ENCODE measurements around the gene ANKS1B.
"Not testable (repeated sequence)": the region's sequence is repeated elsewhere in the genome, so short reads cannot be mapped to it uniquely, and the experiment has no call there.

Gene ANKS1B

DNA sequence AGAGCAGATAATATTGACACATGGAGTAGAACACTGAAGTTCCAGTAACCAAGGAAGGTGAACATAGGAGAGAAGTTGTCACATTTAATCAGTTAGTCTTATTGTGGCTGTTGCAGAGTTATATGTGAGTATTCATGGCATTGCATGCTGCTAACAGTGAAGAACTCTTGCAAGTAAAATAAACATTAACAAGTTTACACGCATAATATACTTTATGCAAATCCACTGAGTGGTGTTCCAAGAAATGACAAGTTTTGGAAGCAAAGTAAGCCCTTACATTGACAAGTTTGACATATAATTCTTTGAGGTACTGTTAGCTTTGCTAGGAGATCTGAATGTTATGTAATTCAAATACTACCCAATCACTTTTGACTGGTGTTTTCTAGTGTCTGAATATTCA is 125.6 kb downstream of the ANKS1B start:
- DNase-seq: no peak

DNA sequence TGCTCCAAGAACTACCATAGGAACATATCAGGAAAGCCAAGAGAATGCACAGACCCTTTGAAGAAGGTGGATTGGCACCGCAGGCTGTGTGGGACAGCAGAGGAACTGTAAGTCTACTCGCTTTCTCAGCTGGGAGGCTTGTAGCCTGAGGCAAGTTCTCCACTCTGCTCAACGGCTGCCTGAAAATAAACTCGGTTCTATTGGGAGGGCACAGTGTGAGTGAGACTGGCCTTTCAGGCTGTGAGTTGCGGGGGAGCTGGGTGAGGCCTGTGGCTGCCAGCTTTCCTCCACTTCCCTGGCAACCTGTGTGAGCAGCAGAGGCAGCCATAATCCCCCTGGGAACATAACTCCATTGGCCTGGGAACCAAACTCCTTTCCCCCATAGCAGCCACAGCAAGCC is 132.1 kb downstream of the ANKS1B start:
- DNase-seq: no peak

DNA sequence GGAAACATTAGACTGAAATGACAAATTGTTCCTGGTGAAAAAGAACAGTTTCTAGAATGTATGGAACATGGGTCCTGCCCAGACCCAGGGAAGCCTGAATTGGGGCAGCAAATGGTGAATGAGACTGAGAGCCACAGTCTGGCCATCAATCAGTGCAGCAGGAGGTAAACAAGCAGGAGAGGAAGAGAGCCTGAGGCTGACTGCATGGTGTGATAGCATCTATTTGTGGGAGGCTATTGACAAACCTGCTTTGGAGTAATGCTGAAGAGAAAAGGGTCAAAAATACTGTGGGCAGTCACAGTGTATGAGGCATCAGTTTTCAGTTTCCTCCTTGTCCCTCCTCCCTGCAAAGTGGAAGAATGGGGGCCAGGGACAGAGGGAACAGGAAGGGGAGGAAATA is 136.8 kb downstream of the ANKS1B start:
- DNase-seq: no peak

DNA sequence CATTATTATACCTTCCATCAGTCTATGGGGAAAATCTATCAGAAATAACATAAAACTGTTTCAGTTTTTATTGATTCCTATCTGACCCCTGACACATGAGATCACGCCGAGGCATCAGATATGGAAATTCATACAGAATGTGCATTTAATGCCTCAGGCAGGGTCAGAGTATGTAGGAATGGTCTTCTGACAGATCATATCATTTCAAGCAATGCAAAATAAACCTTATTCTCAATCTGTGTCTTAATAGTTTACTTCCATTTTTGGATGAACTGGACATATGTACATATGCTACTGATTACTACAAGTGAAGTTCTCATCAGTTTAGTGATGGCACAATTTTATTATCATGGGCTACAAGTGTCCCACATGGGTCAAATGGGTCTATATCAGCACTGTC is 150.0 kb downstream of the ANKS1B start:
- no peak for DNase-seq

DNA sequence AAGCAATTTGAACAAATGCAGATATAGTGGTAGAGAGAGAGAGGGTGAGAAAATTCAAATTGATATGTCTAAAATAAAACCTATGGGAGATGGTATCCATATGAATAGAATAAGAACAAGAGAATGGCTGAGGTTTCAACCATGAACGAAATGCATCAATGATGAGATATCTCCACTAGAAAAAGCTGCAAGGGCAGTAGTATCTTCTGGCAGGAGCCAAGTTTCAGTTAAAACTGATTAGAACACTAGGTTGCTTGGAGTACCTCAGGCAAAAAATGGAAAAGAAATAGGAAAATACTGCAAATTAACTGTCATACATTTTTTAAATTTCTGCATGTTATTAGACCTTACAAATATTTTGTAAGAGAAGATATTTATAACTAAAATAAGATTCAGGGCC is 151.3 kb downstream of the ANKS1B start:
- DNase-seq: no peak

DNA sequence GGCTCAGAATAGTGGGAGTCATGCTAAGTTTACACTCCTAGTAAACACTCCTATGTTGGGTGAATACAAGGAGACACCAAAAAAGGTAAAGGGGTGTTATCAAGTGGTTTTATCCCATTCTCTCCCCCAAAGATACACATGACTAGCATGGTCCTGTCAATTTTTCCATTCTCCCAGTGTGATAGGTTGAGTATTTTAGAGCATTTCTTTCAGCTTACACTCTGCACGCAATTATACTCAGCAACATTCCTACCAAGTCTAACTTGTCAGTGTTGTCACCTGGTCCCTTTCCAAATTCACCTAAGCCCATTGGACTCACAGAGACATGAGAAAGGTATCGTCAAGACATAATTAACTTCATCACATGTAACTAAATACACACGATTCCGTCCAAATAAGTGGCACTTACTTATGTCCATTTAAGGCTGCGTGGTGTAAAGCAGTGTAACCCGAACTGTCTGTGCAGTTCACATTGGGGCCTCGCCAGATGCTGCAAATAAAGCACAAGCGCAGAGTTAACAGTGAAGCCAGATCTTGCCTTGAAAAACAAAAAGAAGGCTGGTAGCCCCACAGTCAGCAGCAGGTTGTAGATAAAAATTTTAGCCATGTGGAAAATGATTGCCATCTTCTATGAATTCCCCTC is 159.7 kb downstream of the ANKS1B start:
- DNase-seq: no peak

DNA sequence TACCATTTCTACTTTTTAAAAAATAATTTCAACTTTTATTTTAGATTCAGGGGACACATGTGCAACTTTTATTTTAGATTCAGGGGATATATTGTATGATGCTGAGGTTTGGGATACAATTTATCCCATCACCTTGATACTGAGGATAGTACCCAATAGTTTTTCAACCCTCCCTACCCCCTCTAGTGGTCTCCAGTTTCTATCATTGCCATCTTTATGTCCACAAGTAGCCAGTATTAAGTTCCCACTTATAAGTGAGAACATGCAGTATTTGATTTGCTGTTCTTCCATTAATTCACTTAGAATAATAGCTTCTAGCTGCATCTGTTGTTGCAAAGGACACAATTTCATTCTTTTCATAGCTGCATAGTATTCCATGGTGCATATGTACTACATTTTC is 162.5 kb downstream of the ANKS1B start:
- no peak for DNase-seq

DNA sequence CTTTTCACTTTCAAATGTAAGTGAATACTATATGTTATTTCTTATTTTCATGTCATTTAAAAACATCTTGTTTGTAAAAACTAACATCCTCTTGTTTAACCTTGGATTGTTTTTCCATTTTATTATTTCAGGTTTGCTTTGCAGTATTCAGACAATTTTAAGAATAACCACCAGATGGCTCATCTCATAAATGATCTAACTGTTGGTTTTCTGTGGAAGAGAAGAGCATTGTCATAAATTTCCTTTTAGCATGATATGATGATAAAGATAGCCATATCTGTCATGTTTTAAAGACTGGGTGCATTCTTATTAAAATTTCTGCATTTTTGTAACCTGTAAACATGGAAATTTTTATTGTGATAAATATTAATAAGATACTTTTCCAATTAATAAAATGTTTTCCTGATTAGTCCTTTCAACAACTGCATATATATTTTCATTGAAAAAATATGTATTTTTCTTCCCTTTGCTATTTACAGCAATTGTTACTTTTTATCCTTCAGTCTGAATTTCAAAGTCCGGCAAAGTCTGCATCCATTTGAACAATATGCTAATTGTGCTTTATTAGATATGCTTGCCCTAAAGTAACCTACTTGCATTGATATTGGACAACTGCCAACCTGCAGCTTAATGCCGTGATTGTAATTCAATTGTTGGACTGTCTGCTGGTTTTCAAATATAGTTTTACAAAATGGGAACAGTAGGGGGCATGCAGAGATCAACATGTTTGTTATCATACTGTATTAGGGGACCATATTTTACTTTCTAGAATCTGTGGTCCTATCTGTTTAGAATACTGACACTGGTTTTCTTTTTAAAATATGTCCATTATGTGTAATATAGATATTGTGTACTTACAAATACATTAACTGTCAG is 173.8 kb downstream of the ANKS1B start:
- DNase-seq: no peak

DNA sequence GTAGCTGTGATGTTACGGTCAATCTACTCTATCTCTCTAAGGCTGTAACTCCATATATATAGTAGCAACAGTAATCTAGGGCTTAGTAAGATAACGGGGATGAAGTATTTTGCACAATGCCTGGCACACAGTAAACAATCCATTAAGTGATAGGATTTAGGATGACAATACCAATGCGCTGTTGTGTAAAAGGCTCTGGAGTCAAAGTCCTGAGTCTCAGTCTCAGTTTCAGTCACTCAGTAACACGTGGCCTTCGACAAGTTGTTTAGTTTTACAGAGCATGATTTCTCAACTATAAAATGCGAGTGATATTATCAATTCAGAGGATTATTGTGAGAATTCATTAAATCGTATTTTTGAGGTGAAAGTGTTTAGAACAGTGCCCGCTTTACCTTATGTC is 174.8 kb downstream of the ANKS1B start:
- DNase-seq: no peak

DNA sequence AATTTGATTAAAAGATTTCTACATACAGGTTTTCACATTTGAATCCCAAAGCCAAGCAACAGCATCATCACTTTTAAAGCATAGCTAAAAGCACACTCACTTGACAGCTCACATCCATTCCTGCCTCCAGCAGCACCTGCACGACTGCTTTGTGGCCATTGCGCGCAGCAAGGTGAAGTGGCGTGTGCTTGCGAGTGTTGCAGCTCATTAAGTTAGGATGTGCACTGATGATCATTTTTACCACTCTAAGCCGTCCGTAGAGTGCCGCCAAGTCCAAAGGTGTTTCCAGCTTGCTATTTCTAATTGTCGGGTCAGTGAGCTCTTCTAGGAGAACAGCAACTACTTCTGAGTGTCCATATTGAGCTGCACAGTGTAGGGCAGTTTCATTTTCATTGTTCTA is 178.4 kb downstream of the ANKS1B start:
- DNase-seq: no peak

DNA sequence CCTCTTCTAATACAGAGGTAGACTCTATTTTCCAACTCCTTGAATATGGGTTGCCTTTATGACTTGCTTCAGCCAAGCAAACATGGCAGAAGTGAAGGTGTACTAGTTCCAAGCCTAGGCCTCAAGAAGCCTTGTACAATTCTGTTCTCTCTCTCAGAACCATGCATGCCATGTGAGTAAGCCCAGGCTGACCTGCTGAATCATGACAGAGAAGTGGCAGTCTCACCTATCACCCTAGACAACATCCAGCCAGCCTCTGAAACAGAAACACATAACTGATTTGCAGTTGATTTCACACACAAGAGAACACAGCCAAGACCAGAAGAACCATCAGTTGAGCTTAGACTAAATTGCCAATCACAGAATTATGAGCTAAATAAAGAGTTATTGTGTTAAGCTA is 180.0 kb downstream of the ANKS1B start:
- DNase-seq: no peak

DNA sequence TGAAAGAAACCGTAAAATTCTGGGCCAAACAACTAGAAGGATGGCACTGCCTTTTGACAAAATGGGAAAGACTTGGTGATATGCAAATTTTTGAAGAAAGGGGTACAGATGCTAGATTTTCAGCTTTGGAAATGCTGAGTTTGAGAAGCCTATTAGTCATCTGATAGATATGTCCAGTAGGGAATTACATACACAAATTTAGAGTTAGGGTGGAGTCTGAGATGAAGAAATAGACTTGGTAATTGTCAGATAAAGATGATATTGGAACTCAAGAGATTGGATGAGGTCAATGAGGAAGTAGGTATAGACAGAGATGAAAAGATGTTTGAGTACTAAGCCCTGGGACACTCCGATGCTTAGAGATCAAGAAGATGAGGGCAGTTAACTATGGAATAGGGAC is 184.1 kb downstream of the ANKS1B start:
- DNase-seq: no peak

DNA sequence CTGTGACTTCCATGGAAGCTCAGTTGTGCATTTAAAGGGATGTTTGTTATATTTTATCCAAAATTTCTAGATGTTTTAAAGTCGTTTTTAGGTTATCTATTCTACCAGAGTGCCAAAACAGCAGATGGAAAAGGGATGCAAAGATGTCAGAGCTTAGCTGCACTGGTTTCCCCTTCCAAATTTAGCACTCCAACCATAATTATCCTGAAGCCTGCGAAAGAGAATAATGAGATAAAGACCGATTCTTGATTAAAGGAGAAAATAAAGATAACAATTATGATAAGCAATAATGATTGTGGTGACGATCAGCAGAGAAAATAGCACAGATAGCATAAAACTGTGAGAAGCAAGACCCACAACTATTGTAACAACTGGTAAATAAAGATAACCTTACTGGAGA is 186.8 kb downstream of the ANKS1B start:
- not testable (repeated sequence) for DNase-seq

DNA sequence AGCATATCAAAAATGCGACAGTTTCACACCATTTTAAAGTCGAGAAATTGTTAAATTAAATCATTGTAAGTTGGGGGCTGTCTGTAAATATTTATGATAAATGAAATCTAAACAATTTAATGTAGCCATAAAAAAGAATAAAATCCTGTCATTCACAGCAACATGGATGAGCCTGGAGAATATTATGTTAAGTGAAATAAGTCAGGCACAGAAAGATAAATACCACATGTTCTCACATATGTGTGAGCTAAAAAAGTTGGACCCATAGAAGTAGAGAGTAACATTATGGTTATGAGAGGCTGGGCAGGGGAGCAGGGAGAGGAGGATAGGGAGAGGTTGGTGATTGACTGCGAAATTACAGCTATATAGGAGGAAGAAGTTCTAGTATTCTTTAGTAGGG is 201.3 kb downstream of the ANKS1B start:
- no peak for DNase-seq

DNA sequence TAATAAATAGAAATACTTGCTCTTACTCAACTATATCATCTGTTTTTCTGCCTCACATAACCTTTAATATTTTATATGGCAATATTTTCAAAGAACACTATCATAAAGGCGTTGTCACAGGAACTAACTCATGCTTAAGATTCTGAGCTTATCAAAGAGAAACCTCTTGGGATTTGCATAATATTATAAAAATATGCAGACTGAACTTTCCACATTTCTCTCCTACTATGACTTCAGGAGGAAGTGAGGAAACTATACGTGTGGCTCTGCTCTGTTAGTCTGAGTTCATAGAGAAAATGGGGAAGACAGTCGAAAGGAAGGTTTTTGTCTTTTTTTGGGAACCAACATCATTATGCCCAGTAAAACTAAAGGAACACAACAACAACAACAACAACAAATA is 212.5 kb downstream of the ANKS1B start:
- no peak for DNase-seq

DNA sequence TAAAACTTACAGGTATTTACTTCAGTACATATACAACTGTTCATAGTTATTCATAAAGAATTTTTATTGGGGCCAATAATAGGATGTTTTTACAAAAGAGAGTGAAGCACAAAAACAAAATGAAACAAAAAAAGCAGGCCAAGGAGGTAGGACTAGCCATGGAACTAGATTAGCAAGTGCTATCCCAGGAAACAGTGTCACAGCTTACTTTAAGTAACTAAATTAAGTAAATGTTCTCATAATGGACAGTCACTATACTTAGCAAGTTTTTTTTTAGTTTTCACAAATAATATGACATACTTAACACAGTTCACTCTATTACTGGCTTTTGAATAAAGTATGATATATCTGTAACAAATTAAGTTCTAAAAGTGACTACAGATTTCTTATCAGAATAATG is 213.1 kb downstream of the ANKS1B start:
- no peak for DNase-seq

DNA sequence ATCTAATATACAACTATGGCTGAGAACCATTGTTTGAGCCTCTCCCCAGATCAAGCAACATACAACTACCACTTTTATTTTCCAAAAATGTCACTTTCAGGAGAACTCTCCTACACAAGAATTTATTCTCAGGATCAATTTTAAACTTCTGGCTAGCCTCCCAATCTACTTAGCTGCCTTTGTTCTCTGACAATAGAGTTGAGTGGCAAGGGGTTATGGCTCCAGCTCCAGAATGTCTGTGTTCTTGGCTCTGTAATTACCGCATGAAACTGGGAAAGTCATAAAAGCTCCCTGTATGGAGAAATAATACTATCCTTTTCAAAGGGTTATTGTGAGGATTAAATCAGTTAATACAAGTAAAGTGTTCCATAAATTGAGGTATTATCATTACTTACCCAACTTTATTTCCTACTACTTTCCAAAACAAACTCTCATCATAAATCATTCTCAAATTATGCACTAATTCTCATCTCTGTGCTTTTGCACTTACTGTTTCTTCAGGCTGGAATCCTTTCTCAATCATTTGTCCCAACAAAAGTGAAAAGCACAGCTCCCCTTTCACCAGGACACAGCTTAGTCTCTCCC is 215.2 kb downstream of the ANKS1B start:
- DNase-seq: no peak

DNA sequence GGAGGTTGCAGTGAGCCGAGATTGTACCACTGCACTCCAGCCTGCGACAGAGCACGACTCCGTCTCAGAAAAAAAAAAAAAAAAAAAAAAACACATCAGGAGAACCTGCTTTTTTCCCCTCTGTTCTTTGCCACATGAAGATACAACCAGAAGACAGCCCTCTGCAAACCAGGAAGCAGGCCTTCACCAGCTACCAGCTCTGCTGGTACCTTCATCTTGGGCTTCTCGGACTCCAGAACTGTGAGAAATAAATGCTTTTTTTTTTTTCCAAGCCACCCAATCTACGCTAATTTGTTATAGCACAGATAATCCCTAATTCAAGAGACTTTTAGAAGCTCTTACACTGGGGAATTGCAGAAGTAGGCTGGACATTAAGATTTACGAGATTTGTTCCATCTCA is 216.0 kb downstream of the ANKS1B start:
- DNase-seq: no peak

DNA sequence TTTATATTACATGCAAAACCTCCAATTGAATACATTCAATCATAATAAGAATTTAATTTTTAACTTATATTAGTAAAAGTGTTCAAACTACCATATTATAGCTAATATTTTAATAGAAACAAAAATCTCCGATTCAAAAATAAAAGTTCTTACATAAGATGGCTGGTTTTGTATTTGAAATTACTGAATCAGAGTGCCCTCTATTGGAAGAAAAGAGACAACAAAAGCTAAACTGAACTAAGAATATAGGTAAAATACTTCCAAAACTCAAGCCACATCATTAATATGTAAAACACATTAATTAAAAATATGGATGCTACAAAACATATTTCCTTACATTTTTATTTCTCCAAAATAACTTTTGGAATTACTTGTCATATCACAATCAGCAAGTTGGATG is 216.9 kb downstream of the ANKS1B start:
- DNase-seq: no peak

DNA sequence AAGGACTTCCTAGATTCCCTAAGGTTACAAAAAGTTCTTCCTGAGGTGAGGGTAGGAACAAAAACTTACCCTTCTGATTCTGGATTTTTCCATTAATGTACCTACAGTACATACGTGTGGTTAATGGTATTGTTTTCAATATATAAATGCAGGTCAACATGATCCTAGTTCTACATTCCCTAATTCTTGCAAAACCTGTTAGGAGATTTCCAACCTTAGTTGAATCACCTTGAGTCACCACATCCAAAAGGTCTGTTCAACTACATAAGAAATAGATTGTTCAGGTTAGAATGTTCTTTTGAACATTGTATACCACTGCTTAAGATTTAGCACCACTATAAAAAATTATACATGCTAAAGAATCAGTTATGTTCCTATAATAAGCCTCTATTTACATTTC is 218.3 kb downstream of the ANKS1B start:
- no peak for DNase-seq

DNA sequence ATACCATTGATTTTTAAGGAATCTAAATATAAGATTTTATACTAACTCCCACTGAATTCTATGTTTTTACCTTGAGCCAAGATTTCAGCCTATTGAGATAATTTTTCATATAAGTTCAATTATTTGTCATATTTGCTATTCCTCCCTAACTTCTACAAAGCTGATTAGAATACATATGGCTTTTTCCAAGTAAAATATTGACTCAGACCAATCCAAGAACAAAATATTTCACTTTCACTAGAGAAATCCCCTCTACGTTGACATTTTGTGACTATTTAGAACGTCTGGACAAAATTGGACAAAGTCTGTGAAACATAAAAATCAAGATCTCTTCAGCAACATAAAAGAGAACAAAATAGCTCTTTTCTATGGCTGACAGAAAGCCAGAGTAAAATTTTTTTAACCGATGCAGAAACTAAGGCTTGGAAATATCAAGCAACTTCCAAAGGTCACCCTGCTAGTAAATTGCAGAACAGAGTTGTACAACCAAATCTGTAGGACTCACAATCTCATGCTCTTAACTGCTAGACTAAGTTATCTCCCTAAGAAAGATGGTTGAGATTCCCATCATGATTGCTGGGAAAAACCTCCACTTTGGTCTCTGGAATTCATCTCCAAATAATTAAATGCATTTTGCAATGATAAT is 219.1 kb downstream of the ANKS1B start:
- DNase-seq: no peak

DNA sequence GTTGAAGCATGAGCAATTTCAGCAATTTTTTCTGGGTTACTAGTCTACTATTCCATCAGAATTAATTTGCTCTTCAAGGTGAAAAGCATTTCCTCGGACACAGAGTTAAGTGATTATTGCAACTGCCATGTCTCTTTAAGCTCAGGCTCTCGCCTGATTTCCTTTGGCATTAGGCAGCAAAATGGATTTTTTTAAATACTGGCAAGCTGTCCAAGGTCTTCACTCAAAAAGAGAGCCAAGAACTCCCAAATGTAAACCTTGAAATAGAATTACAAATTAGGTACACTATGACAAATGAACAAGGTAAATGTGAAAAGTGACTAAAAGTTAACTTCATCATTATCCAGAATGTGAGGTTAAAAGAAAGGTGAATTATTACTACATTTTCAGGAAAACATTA is 225.3 kb downstream of the ANKS1B start:
- DNase-seq: no peak

DNA sequence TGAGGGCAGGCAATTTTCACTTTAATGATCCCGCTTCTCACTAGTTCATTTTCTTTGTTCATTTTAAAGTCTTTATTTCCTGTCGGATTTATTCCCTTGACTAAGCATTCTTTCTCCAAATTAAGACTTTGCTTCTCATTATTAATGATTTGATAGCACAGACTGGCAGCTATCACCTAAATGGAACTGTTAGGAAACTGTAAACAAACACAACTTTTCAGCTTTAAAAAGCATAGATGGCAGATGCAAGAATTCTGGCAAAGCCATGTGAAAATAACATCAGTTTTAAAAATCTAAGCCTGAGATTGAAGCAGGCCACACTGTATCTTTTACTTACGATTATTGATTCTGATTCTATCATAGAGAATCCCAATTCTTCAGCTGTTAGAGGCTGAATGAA is 225.7 kb downstream of the ANKS1B start:
- DNase-seq: no peak

DNA sequence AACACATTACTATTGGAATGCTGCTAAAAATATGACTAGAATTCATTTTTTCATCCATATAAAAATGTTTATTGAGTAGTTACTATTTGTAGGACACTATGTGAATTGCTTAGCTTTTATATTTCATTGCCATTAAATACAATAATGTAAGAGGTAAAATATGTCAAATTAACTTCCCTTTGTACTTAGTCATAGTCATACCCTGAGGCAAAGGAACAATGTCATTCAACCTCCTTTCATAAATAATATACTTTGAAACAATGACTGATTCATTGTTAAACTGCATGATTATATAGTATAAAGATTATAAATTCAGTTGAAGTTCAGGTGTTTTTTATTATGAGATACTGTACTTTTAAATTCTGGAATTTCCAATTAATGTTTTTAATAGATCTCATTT is 232.0 kb downstream of the ANKS1B start:
- DNase-seq: no peak
